Thyroid gland (tissue), 4 donors: ENCODE data around the gene BTBD9. TPM values are rescaled to one million over a fixed set of nuclear protein-coding genes. Genes with fewer than 3 reads are reported as not detected.

ENCODE experiments used
- DNase-seq, 2 donors: peaks; one replicate each; pipeline ENCODE4 v3.0.0-alpha.2; 2019
- H3K27ac ChIP-seq, 3 donors: fragments of 200-600 bp; sonication (generic); 1 replicate in 2 of 3; 2 replicates in 1 of 3; pipeline ENCODE4 v1.5.1; 2016 to 2019; ENCODE audit warnings: mild to moderate bottlenecking in 1 of 3, moderate library complexity in 1 of 3
- H3K27me3 ChIP-seq: fragments of 200-600 bp; sonication (generic); one replicate; pipeline ENCODE4 v1.5.1; 2019
- H3K36me3 ChIP-seq, 2 donors: fragments of 200-600 bp; sonication (generic); one replicate each; pipeline ENCODE4 v1.5.1; 2016 to 2019
- H3K4me1 ChIP-seq, 2 donors: fragments of 200-600 bp; sonication (generic); one replicate each; pipeline ENCODE4 v1.5.1; 2017 to 2019
- H3K4me3 ChIP-seq, 3 donors: fragments of 200-600 bp; sonication (generic); replicated peaks in 1 of 3; 1 replicate in 2 of 3; 2 replicates in 1 of 3; pipeline ENCODE4 v1.5.1; 2016; ENCODE audit warnings: mild to moderate bottlenecking in 1 of 3
- H3K9me3 ChIP-seq: fragments of 200-600 bp; sonication (generic); one replicate; pipeline ENCODE4 v1.5.1; 2017
- CTCF ChIP-seq, 6 experiments: fragments of 200-600 bp in 3 of 6; fragments of 450-650 bp in 3 of 6; sonication (generic) in 3 of 6; IDR thresholded peaks; one replicate each; pipeline ENCODE4 v1.5.1; 2016 to 2019; ENCODE audit warnings: antibody characterized with exemption in 6 of 6, mild to moderate bottlenecking in 2 of 6, inconsistent platforms in 1 of 6, moderate library complexity in 1 of 6
- POLR2A ChIP-seq, 2 donors: fragments of 450-650 bp; IDR thresholded peaks; one replicate each; pipeline ENCODE4 v1.6.1; 2017; ENCODE audit warnings: antibody characterized with exemption in 2 of 2, mild to moderate bottlenecking in 2 of 2, moderate library complexity in 1 of 2
- WGBS, 2 donors: methylation state at CpG; one replicate each; pipeline ENCODE4 v1.1.5; 2017; 5-methylcytosine and 5-hydroxymethylcytosine counted together
- intact Hi-C: fragments of 100-400 bp; cut with DNase I; formaldehyde crosslinking; loops from one replicate; pipeline ENCODE4 v1.15.1; 2023
- total RNA-seq, 4 donors: library from RNA; depleted of rRNA; stranded (reverse); fragments of >200 nt; gene quantifications; one replicate each; pipeline ENCODE4 v1.2.3, GENCODE V29; 2016

BTBD9 gene
- total RNA-seq, 4 donors from 2014 or later = 17.3 to 32.0 (median 27.4) TPM

DNA sequence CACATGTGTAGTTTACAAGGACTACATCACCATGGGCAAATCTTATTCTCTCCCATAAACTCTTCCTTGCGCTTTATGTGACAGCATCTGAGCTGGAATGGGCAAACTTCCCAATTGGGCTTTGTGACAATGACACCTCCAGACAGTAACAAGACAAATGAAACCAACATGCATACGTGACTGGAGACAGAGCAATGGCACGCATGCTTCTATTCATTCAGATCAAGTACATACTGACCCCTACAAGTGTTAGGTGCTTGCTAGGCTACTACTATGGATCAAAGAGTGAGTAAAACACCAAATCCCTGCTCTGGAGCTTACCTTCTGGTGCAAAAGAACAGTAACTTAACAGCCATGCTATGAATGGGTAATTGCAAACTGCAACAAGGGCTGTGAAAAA is 394.9 kb downstream of the BTBD9 start:
- H3K36me3 ChIP-seq = no peaks in the 10 kb centered on the region
- H3K27ac ChIP-seq = no peak overlapping the region
- H3K4me1 ChIP-seq = no peaks in the 10 kb centered on the region
- 96% methylated on average over 3 of the region's 3 CpGs for WGBS, 2 donors
- intact Hi-C loops = no loop called here
- no peaks in the 10 kb centered on the region for H3K27me3 ChIP-seq
- no peaks in the 10 kb centered on the region for H3K9me3 ChIP-seq
- H3K4me3 ChIP-seq = no peak overlapping the region
- TF ChIP-seq CTCF (IDR thresholded peaks at IDR 0.05) = no peak
- TF ChIP-seq POLR2A (IDR thresholded peaks at IDR 0.05) = no peak
- no peak for DNase-seq

DNA sequence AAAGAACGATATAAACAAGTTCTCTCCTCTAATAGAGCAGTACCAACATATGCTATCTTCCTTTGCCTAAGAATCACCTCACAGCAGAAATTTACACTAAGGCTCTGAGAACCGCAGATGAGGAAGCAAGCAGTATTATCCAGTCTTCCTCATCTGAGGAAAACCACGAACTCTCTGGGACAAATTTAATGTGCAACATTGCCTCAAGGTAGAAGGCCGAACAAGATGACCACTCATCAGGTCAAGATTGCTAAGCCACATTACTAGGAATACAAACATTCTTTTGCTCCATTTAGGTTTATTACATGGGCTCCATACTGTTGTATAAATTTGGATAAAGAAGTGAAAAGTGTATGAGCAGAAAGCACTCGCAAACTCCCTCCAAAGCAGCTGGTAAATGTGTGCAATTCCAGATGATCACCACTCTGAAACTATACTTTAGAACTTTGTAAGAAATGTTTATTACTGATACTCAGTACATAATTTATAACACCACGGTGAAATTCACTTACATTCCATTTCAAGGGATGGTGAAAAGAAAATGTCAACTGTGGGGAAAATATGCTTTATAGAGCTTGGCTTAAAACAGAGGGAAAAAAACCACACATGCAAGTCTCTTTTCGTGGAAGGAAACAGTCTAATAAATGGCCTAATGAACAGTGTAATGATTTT is 398.4 kb downstream of the BTBD9 start:
- no peak for TF ChIP-seq POLR2A (IDR thresholded peaks at IDR 0.05)
- TF ChIP-seq CTCF (IDR thresholded peaks at IDR 0.05) = no peak
- Histone ChIP-seq H3K27ac (no peak overlapping the region), H3K4me3 (no peak overlapping the region), H3K36me3 (no peaks in the 10 kb centered on the region), H3K27me3 (no peaks in the 10 kb centered on the region), H3K9me3 (no peaks in the 10 kb centered on the region), H3K4me1 (no peaks in the 10 kb centered on the region)
- intact Hi-C loops = no loop called here
- 88 to 89% methylated on average over 7 of the region's 7 CpGs for WGBS, 2 donors
- DNase-seq = no peak

DNA sequence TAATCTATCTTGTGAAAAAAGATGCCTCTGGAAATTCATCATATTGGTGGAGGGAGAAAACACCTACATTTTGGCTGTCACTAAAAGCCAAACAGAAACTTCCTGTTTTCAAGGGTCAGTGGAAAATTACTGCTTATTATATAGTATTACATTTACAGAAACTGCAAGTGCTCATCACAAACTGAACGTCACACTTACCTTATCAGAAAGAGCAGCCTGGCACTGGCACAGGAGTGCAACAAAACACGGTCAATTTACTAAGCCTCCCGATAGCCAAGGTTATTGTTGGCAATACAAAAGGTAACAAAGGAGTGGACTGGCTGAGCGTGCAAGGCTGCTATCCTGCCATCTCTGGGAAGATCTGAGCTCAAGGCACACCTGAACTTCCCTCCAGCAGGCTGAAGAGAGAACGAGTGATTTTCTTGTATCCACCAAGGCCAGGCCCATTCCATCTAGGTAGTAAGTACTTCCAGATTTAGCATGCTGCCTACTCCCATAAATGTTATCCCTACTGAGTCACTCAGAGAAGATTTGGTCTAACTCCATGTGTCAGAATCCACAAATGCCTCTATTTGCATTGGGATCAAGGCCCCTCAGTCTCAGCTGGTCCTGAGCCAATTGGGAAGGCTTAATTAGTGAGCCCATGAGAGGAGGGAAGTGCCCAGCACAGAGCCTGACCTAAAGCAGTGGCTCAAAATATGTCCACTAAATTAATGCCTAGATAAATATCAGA is 399.8 kb downstream of the BTBD9 start:
- intact Hi-C loops = no loop called here
- TF ChIP-seq POLR2A (IDR thresholded peaks at IDR 0.05) = no peak
- no peak for TF ChIP-seq CTCF (IDR thresholded peaks at IDR 0.05)
- no peak overlapping the region for H3K4me3 ChIP-seq
- H3K9me3 ChIP-seq = no peaks in the 10 kb centered on the region
- H3K27ac ChIP-seq = no peak overlapping the region
- DNase-seq = no peak
- 79 to 82% methylated on average over 5 of the region's 5 CpGs for WGBS, 2 donors
- no peaks in the 10 kb centered on the region for H3K36me3 ChIP-seq
- H3K27me3 ChIP-seq = no peaks in the 10 kb centered on the region
- H3K4me1 ChIP-seq = no peaks in the 10 kb centered on the region

DNA sequence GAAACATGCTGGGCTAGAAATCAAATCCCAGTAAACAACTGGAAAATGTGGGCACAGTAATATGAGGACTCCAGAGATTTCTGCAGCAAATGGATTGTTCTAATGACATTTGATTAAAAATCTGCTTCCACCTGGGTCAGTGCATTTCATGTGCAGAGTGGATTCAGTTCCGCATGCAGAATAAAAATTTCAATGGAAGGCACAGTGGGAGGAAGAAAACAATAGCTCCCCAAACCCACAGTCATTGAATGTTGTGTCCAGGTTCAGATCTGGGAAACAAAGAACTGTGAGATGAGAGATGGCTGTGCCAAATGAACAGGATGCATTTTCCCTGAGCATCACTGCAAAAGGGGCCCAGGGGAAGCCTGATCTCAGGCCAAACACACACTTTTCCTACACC is 403.1 kb downstream of the BTBD9 start:
- Histone ChIP-seq H3K36me3 (no peaks in the 10 kb centered on the region), H3K27me3 (no peaks in the 10 kb centered on the region), H3K4me1 (no peaks in the 10 kb centered on the region), H3K27ac (no peak overlapping the region), H3K9me3 (no peaks in the 10 kb centered on the region), H3K4me3 (no peak overlapping the region)
- DNase-seq = no peak
- no peak for TF ChIP-seq CTCF (IDR thresholded peaks at IDR 0.05)
- no peak for TF ChIP-seq POLR2A (IDR thresholded peaks at IDR 0.05)
- 96% methylated on average over 1 of the region's 1 CpG for WGBS, 2 donors
- intact Hi-C loops = no loop called here

- no peak for TF ChIP-seq CTCF (IDR thresholded peaks at IDR 0.05)
- TF ChIP-seq POLR2A (IDR thresholded peaks at IDR 0.05) = no peak
- Histone ChIP-seq H3K4me3 (no peak overlapping the region), H3K9me3 (no peaks in the 10 kb centered on the region), H3K27ac (no peak overlapping the region), H3K27me3 (no peaks in the 10 kb centered on the region), H3K36me3 (no peaks in the 10 kb centered on the region), H3K4me1 (no peaks in the 10 kb centered on the region)
- DNase-seq = no peak
- 85 to 87% methylated on average over 4 of the region's 4 CpGs for WGBS, 2 donors
- intact Hi-C loops = no loop called here
These were observed 404.6 kb downstream of the BTBD9 start for GRCh38 chr6:38234934-38235682.
